NOMO-1 treated with dmso at 0.1 percent for 144 hours (cell line): ENCODE data around the gene PNPO.
A peak's percentile ranks its signal among the peaks of the same experiment; 100 is the strongest.
"Not testable (repeated sequence)": the region's sequence is repeated elsewhere in the genome, so short reads cannot be mapped to it uniquely, and the experiment has no call there.

ENCODE experiments used
- DNase-seq: peaks from one replicate; lab custom pipeline; 2025; ENCODE audit not compliant: unreplicated experiment; lab: John Stamatoyannopoulos, UW

The PNPO gene

DNA sequence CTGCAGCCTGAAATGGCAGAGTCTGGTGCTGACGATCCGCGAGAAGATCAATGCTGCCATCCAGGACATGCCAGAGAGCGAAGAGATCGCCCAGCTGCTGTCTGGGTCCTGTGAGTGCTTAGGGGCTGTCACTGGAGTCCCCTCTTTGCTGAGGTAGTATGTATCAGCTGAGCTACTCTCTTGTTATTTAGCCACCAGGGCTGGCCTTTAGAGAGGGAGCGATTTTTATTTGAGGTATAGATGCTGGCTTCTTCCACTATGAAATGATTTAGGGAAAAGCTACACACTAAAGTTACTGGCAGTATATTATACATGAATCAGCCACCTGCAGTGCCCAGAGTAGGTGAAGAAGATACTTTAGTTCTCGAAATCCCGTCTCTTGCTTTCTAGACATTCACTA, 32.2 kb downstream of the PNPO start:
- peak; percentile 23 for DNase-seq

- no peak for DNase-seq
Observed at GRCh38 chr17:47975189-47975822, 33.9 kb downstream of the PNPO start.

GRCh38 chr17:47975823-47976205, 34.4 kb downstream of the PNPO start:
- DNase-seq = no peak

DNA sequence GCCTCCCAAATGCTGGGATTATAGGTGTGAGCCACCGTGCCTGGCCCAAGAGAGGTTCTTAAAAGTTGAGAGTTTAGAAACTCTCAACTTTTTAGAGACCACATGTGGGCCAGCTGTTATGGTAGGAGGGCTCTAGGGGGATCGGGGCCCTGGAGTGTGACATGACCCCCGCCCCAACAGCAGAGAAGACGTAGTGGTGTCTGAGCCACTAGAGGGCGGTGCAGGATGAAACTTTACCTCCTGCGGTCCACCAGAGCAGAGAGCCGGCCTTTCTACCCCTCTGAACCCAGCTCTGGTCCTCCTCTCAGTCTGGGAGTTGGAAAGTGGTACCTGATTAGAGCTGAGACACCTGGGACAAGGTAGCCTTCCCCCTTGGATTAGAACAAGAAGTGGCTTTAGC, 37.0 kb downstream of the PNPO start:
- peak; percentile 22 for DNase-seq

GRCh38 chr17:47980541-47980940, 39.2 kb downstream of the PNPO start:
- no peak for DNase-seq

- DNase-seq = no peak
Observed at GRCh38 chr17:47981462-47981861, 40.1 kb downstream of the PNPO start.

- no peak for DNase-seq
Observed at GRCh38 chr17:47982091-47982617, 40.8 kb downstream of the PNPO start.

- DNase-seq = no peak
Observed at GRCh38 chr17:47982645-47983390, 41.4 kb downstream of the PNPO start.

DNA sequence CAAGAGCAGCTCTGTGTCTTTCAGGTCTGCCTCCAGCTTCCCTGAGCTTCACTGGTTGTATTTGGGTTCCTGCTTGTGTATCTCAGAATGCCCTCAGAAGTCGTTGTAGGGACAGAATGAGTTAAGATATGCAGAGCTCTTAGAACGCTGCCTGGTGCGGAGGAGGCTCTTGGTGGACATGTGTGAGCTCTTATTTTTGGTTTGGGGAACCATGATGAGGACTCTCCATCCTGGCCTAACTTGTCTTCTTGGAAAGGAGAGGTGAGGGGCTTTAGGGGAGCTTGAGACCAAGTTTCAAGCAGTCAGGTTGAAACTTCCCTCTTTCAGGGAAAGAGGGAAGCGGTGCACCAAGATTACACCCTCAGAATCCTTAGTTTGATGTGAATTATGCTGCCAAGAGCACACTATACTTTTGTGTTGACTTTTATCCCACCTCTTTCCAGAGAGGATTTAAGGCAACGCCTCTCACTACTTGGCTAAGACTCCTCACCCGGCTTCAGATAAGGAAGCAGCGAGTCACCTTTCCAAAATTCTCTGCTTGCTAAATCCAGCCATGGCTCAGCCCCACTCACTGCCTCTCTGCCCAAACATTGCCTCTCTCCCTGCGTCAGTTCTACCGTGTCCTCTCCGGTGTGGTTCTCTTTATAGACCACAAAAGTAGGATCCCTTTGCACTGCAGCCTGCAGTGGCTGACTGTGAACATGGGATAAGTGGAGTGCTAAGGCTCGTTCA, 42.3 kb downstream of the PNPO start:
- no peak for DNase-seq

- no peak for DNase-seq
Observed at GRCh38 chr17:47986520-47986919, 45.1 kb downstream of the PNPO start.

GRCh38 chr17:47987240-47987835, 46.0 kb downstream of the PNPO start:
- no peak for DNase-seq

GRCh38 chr17:47988445-47988844, 47.1 kb downstream of the PNPO start:
- DNase-seq = not testable (repeated sequence)

DNA sequence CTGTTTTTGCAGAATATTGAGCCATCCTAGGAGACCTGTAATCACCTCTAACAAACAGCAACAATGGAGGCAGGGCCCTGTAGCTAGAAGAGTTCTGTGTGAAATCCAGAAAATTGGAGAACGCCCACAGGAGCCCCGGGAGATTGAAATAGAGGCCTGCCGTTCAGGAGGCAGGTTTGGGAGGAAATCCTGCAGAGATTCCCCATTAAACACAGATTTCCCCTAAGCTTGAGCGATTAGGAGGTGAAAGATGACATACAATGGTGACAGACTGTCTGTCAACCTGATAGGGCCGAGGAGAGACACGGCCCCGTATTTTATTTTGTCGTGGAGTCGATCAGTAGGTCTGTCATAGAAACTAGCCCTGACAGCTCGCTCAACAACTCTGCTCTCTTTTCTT, 47.8 kb downstream of the PNPO start:
- DNase-seq = no peak

DNA sequence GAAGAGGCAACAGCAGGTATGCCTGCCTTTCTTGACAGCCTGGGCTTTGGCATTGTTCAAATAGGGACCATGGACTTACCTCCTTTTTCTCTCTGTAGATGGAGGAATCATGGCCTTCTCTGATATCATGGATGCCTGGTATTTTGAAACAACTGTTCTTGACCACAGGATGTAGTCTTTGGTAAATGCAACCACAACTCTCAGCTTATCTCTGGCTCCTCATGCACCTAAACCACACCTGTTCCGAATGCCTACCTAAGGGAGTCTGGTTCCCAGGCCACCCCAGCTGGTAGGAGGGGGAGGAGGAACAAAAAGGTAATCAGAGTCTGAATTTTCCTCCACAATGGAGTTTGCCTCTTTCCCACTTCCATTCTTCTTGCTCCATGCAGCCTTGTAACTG, 48.3 kb downstream of the PNPO start:
- DNase-seq = no peak

GRCh38 chr17:47990962-47991731, 49.8 kb downstream of the PNPO start:
- no peak for DNase-seq

- DNase-seq = no peak
Observed at GRCh38 chr17:47992216-47992615, 50.8 kb downstream of the PNPO start.

GRCh38 chr17:47993031-47993564, 51.7 kb downstream of the PNPO start:
- no peak for DNase-seq

DNA sequence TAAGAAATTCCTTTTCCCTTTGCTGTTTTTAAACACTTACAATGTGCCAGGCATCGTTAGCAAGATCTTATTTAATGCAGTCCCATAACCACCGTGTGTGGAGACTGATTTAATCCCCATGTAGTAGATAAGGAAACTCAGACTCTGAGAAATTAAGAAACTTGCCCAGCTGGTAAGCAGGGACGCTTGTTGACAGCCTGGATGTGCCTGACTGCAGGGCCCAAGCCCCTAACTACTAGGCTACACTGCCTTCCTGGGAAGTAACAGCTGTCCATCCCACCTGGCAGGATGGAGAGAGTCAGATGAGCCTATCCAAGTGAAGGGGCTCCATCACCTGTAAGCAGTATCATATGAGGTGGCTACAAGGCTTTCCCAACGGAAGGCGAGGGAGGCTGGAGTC, 52.6 kb downstream of the PNPO start:
- DNase-seq = no peak

GRCh38 chr17:47994724-47995123, 53.4 kb downstream of the PNPO start:
- no peak for DNase-seq

GRCh38 chr17:47995241-47995935, 54.0 kb downstream of the PNPO start:
- no peak for DNase-seq
